Small intestine (tissue), 7 donors: Measurements from ENCODE around the gene KRT86. TPM values are rescaled to one million over a fixed set of nuclear protein-coding genes. Genes with fewer than 3 reads are reported as not detected.

ENCODE experiments used
- DNase-seq, 2 donors: peaks; one replicate each; pipeline versions ENCODE4 v3.0.0 to v3.0.0-alpha.2; 2013
- FAIRE-seq: peaks from 2 replicates; lab custom pipeline; 2012; peaks lifted over from hg19 to GRCh38; lab: Jason Lieb, UNC
- H3K27ac ChIP-seq, 3 donors: one replicate each; pipeline ENCODE4 v1.5.1; 2013; ENCODE audit warnings: low read length in 2 of 3, mild to moderate bottlenecking in 2 of 3, control low read depth in 1 of 3, inconsistent platforms in 1 of 3, low read depth in 1 of 3, moderate library complexity in 1 of 3
- H3K27me3 ChIP-seq, 3 donors: one replicate each; pipeline ENCODE4 v1.6.1; 2013; ENCODE audit warnings: low read length in 3 of 3, inconsistent platforms in 1 of 3; ENCODE audit not compliant: control insufficient read depth in 3 of 3, insufficient read depth in 3 of 3
- H3K36me3 ChIP-seq, 3 donors: one replicate each; pipeline ENCODE4 v1.6.1; 2013; ENCODE audit warnings: low read length in 3 of 3, inconsistent platforms in 1 of 3, low read depth in 1 of 3, mild to moderate bottlenecking in 1 of 3, moderate library complexity in 1 of 3; ENCODE audit not compliant: control insufficient read depth in 3 of 3, insufficient read depth in 2 of 3
- H3K4me1 ChIP-seq, 3 donors: one replicate each; pipeline ENCODE4 v1.6.1; 2013; ENCODE audit warnings: low read length in 2 of 3, inconsistent platforms in 1 of 3, low read depth in 1 of 3, mild to moderate bottlenecking in 1 of 3, moderate library complexity in 1 of 3; ENCODE audit not compliant: control insufficient read depth in 3 of 3, insufficient read depth in 2 of 3
- H3K4me3 ChIP-seq, 3 donors: one replicate each; pipeline ENCODE4 v1.5.1; 2013; ENCODE audit warnings: low read length in 3 of 3, control low read depth in 1 of 3, inconsistent platforms in 1 of 3, low read depth in 1 of 3, mild to moderate bottlenecking in 1 of 3, moderate library complexity in 1 of 3
- H3K9me3 ChIP-seq, 2 donors: one replicate each; pipeline ENCODE4 v1.6.1; 2013; ENCODE audit warnings: low read depth in 1 of 2, low read length in 1 of 2; ENCODE audit not compliant: control insufficient read depth in 2 of 2, insufficient read depth in 1 of 2
- WGBS, 3 donors: extraction: QIAGEN DNeasy Blood & Tissue Kit; methylation state at CpG; one replicate each; pipeline ENCODE4 v1.1.7; 2013; 5-methylcytosine and 5-hydroxymethylcytosine counted together
- polyA plus RNA-seq, 4 donors: library from polyadenylated mRNA; stranded (reverse) in 3 of 4; unstranded in 1 of 4; fragments of 200-250 nt in 3 of 4; fragments of 120-200 nt in 1 of 4; gene quantifications; one replicate each; pipeline versions ENCODE4 v1.2.1 to v1.2.3, GENCODE V29; 2013
- donor health status: healthy with polysubstance abuse.
- donor health status: control.
- donor health status: control.
- donor health status: Bipolar disorder and iron deficiency.
- donor health status: healthy.

KRT86 gene
- polyA plus RNA-seq, 4 donors, result 0.01 to 0.84 (median 0.54) TPM; not detected in 1

DNA sequence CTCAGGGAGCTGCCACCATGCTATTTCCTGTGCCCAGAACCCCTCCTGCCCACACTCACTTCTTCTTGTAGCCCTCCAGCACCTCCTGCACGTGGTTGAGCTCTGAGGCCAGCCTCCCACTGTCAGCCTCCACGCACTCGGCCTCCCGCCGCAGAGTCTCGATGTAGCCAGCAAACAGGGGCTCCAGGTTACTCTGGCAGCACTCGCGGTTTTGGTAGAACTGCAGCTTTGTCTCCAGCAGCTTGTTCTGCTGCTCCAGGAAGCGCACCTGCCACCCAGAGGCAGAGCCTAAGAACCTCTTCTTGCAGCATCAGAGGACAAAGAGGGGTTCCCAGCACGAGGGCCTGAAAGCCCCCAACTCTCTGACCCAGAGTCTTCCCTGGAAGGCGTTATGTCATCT is 44.7 kb downstream of the KRT86 start:
- peaks cover 0 to 24% (median 5%) of the 10 kb centered on the region in 3 donors for H3K27me3 ChIP-seq

DNA sequence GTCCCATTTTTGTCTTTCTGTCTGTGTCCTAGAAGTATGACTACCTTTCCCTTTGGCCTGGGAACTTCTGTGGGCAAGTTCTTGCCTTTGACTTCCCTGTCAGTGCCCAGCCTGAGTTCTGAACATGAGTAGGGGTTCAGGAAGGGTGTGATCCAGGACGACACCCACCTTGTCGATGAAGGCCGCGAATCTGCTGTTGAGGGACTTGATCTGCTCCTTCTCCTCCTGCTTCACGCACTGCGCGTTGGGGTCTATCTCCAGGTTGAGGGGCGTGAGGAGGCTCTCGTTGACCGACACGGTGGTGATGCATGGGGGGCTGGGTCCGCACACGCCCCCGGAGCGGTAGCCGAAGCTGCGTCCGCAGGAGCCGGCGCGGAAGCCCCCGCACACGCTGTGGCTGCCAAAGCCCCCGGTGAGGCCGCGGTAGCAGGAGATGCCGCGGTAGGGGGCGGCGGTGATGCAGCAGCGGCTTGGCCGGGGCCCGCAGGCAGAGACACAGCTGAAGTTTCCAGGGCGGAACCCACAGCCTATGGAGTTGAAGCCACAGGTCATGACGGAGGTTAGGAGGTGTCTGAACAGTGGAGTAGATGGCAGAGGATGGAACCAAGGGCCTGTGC is 46.4 kb downstream of the KRT86 start, which contains the start of gene KRT83:
Gene KRT83, minus strand, starts transcription at position 615 of the 617 bp plus-strand sequence. Its CDS starts 63 bp downstream, at position 552.
- H3K4me3 ChIP-seq, result no peak within 1 kb of the TSS
- H3K27me3 ChIP-seq, result peaks cover 0 to 24% (median 5%) of the 10 kb centered on the region in 3 donors
- H3K4me1 ChIP-seq, result no peaks in the 10 kb centered on the region
- no peak for DNase-seq
- FAIRE-seq, result no peak
- WGBS, 3 donors, result 69 to 80% (median 78%) methylated on average over 33 to 35 of the region's 35 CpGs
- H3K27ac ChIP-seq, result no peak within 1 kb of the TSS
- no peaks in the 10 kb centered on the region for H3K36me3 ChIP-seq
- H3K9me3 ChIP-seq, result no peaks in the 10 kb centered on the region

More for the DNA sequence above, 44.7 kb downstream of the KRT86 start:
- FAIRE-seq (no peak), DNase-seq (peak in 1 of 2 donors; percentile 8)
- Histone ChIP-seq H3K4me1 (no peaks in the 10 kb centered on the region), H3K36me3 (no peaks in the 10 kb centered on the region), H3K4me3 (no peak overlapping the region), H3K9me3 (no peaks in the 10 kb centered on the region), H3K27ac (no peak overlapping the region)
- WGBS, 3 donors, result 57 to 64% (median 61%) methylated on average over 11 of the region's 11 CpGs

DNA sequence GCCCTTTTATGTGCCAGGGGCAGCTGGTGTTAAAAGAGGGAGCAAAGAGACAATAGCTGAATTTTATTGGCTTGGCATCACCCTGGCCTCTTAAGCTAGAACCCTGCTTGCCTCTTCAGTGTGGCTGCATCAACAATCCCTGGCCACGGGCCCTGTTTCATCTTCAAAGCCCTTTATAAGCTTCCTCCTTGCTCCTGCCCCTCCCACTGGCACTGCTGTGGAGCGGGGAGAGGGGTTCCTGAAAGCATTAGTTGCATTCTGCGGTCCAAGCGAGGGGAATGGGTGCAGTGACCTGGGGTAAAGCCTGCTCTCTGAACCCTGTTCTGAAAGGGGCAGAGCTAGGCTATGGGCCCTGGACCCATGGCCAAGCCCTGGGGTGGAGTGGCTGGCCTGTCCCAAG is 47.0 kb downstream of the KRT86 start:
- no peak overlapping the region for H3K27ac ChIP-seq
- no peaks in the 10 kb centered on the region for H3K4me1 ChIP-seq
- FAIRE-seq, result no peak
- H3K36me3 ChIP-seq, result no peaks in the 10 kb centered on the region
- 60 to 66% (median 62%) methylated on average over 4 of the region's 4 CpGs for WGBS, 3 donors
- H3K27me3 ChIP-seq, result peaks cover 0 to 24% (median 5%) of the 10 kb centered on the region in 3 donors
- no peak overlapping the region for H3K4me3 ChIP-seq
- no peaks in the 10 kb centered on the region for H3K9me3 ChIP-seq
- DNase-seq, result no peak

DNA sequence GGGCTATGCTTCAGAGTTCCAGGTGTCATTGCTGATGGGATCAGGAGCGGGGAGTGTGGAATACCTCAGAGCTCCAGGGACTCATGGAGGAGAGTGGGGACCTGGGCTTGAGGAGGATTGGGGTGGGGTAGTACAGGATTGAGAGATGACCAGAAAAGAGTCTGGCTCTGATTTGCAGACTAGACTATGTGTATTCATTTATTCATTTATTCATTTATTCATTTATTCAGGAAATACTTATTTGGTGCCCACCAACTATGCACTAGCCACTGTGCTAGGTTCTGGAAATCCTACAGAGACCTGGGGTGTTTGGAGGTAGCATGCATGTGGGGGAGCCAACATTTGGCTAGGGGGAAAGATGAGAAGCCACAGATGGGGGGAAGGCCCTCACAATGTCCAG is 47.6 kb downstream of the KRT86 start:
- no peaks in the 10 kb centered on the region for H3K36me3 ChIP-seq
- H3K4me1 ChIP-seq, result no peaks in the 10 kb centered on the region
- no peak overlapping the region for H3K27ac ChIP-seq
- 86 to 94% (median 94%) methylated on average over 1 of the region's 1 CpG for WGBS, 3 donors
- peaks cover 0 to 24% (median 5%) of the 10 kb centered on the region in 3 donors for H3K27me3 ChIP-seq
- no peaks in the 10 kb centered on the region for H3K9me3 ChIP-seq
- no peak for DNase-seq
- no peak for FAIRE-seq
- H3K4me3 ChIP-seq, result no peak overlapping the region

DNA sequence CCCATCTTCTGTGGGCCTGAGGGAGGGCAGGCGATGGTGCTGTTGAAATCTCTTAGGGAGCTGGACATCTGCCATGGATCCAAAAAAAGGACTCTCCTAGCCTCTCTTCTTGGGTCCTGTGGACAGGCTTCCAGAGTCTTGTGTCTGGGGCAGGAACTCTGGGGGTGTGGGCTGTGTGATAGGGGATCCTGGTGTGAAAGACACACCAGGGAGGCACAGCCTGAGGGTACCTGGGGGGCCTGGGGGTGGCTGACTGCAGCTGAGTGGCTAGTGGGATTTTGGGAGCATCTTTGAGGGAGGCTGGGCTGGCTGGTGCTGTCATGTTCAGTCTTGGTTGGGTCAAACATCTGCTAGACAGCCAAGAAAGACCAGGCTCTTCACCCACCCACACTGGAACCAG is 48.6 kb downstream of the KRT86 start:
- 53 to 78% (median 68%) methylated on average over 1 of the region's 1 CpG for WGBS, 3 donors
- no peaks in the 10 kb centered on the region for H3K36me3 ChIP-seq
- no peaks in the 10 kb centered on the region for H3K4me1 ChIP-seq
- no peak for DNase-seq
- H3K27me3 ChIP-seq, result peaks cover 0 to 24% (median 5%) of the 10 kb centered on the region in 3 donors
- H3K9me3 ChIP-seq, result no peaks in the 10 kb centered on the region
- H3K4me3 ChIP-seq, result no peak overlapping the region
- no peak for FAIRE-seq
- H3K27ac ChIP-seq, result no peak overlapping the region

DNA sequence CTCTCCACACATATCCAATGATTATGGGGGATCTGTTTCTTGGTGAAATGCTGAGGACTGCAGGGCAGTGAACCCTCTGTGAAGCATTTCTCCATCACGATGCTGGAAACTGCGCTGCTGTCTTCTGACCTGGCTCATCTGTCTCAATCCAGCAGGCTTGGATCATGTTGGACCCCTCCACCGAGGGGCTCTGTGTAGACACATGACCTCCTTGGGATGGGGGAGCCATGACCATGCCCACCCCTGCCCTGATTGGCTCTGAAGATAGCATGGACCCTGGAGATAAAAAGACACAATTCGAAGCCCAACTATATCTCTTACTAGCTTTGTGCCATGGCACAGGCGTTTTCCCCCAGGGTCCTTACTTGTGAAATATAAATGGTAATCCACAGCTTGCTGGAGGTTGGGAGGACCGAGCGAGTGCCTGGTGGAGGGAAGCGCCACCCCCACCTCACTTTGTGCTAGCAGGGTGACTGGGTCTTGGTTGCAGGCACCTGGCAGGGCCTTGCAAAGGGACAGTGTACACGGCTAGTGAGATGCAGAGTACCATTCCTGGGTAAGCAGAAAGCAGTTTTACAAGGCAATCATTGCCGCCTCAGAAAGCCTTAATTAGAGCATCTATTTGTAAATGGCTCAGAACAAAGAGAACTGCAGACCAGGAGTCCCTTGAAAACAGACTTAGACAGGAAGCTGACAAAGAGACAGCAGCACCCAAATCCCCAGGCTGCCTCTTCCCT is 49.1 kb downstream of the KRT86 start:
- FAIRE-seq, result no peak
- Histone ChIP-seq H3K9me3 (no peaks in the 10 kb centered on the region), H3K27ac (no peak overlapping the region), H3K4me1 (no peaks in the 10 kb centered on the region), H3K4me3 (no peak overlapping the region), H3K27me3 (peaks cover 0 to 28% (median 5%) of the 10 kb centered on the region in 3 donors), H3K36me3 (no peaks in the 10 kb centered on the region)
- no peak for DNase-seq
- WGBS, 3 donors, result 82 to 90% (median 87%) methylated on average over 10 of the region's 10 CpGs

DNA sequence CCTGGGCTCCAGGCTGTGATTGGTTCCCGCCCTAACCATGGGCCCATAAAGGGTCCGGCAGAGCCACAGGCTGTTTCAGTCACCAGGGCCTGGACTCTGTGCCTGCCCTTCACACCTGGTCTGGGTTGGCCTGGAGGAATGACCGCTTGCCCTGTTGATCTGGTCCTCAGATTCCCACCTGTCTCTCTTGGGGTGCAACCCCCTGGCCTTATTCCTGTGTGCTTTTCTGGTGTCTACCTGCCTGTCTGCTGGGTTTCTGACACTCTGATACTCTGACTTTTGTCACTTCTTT is 49.7 kb downstream of the KRT86 start:
- Histone ChIP-seq H3K9me3 (no peaks in the 10 kb centered on the region), H3K27me3 (peaks cover 0 to 29% (median 5%) of the 10 kb centered on the region in 3 donors), H3K27ac (no peak overlapping the region), H3K4me1 (no peaks in the 10 kb centered on the region), H3K36me3 (no peaks in the 10 kb centered on the region), H3K4me3 (no peak overlapping the region)
- no peak for DNase-seq
- whole genome bisulfite sequencing, 3 donors, result 88 to 90% (median 89%) methylated on average over 3 of the region's 3 CpGs
- no peak for FAIRE-seq

DNA sequence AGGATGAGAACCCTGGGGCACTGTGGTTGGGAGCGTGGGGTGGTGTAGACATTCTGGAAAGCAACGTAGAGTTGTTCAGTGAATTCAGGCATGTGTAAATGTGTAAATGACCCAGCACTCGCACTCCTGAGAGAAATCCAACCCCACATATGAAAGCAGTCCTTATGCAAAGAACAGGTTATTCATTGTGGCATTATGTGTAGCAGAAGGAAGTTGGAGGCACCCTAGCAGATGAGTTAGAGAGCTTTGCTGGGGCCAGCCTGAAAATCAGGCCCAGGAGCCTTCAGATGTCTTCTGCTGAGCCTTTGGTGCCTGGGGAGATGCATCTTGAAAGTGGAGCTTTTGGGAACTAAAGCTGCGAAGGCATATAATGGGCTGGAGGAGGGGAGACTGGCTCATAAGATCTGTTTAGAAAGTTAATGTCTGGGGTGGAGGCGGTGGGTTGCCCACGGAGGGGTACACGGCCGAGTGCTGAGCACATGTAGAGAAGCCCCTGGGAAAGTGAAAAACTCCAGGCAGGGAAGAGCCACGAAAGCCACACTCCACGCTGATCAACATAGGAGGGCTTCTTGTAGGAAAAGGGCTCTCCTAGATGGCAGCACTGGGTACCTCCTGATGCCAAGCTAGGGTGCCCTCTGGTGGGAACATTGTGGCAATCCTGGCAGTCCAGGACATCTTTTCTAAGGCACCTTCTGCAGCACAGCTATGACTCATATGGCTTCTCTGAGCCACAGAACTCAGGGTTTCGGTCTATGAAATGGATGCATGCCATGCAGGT is 52.8 kb downstream of the KRT86 start:
- FAIRE-seq, result no peak
- Histone ChIP-seq H3K4me1 (no peaks in the 10 kb centered on the region), H3K27me3 (peaks cover 0 to 5% (median 0%) of the 10 kb centered on the region in 3 donors), H3K36me3 (no peaks in the 10 kb centered on the region), H3K27ac (no peak overlapping the region), H3K4me3 (no peak overlapping the region), H3K9me3 (no peaks in the 10 kb centered on the region)
- WGBS, 3 donors, result 27 to 39% (median 28%) methylated on average over 11 of the region's 11 CpGs
- peak; percentile 79 to 93 for DNase-seq
